Measurements from ENCODE around the gene CMTR2. TPM values are rescaled to one million over a fixed set of nuclear protein-coding genes. Genes with fewer than 3 reads are reported as not detected.
"Not testable (repeated sequence)": the region's sequence is repeated elsewhere in the genome, so short reads cannot be mapped to it uniquely, and the experiment has no call there.

CMTR2 gene
- total and polyA plus RNA-seq, 5 donors, result 4.0 to 12.6 (median 12.3) TPM

GRCh38 chr16:71297341-71297634 lies 8.1 kb upstream of the CMTR2 start:
- no peaks in the 10 kb centered on the region for H3K4me1 ChIP-seq (ENCODE audit: control insufficient read depth, insufficient read depth, low read length)
- no peaks in the 10 kb centered on the region for H3K9me3 ChIP-seq (ENCODE audit: control insufficient read depth, low read length)
- no peak overlapping the region for H3K27ac ChIP-seq (ENCODE audit: low read length)
- intact Hi-C loops (cut with DNase I), result no loop called here
- no peaks in the 10 kb centered on the region for H3K27me3 ChIP-seq (ENCODE audit: control insufficient read depth, insufficient read depth)
- ATAC-seq, result no peak
- H3K4me3 ChIP-seq (ENCODE audit: low read length), result no peak overlapping the region
- 62% methylated on average over 2 of the region's 2 CpGs for WGBS
- no peak for DNase-seq

DNA sequence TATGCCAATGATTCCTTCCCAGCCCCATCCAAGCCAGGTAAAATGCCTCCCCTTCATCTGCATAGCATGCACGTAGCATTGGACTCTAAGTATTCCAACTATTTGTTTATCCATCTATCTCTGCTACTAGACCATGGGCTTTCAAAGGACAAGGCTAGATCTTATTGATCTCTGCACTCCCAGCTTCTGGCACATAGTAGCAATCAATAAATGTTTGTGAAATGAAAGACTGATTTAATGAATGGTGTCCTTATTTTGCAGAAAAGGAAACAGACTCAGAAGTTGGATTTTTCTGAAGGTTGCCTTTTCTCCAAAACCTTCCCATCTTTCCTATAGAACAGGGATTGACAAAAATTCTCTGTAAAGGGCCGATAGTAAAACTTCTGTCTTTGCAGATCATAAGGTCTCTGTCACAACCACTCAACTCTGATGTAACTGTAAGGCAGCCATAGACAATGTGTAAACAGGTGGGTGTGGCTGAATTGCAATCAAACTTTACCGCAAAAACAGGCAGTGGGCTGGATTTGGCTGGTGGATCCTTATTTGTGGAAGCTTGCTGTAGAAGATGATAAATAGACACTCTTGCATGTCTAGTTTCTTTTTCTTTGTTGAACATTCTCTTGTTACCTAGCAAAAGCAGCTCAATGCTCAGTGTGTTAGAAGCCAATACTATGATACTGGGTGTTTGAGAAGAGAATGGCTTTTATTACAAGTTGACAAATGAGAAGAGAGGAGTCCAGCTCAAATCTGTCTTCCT lies 7.6 kb upstream of the CMTR2 start:
- WGBS, result 70% methylated on average over 3 of the region's 3 CpGs
- no peak overlapping the region for H3K4me3 ChIP-seq (ENCODE audit: low read length)
- intact Hi-C loops (cut with DNase I), result no loop called here
- DNase-seq (no peak), ATAC-seq (no peak)
- H3K27me3 ChIP-seq (ENCODE audit: control insufficient read depth, insufficient read depth), result no peaks in the 10 kb centered on the region
- H3K27ac ChIP-seq (ENCODE audit: low read length), result no peak overlapping the region
- H3K9me3 ChIP-seq (ENCODE audit: control insufficient read depth, low read length), result no peaks in the 10 kb centered on the region
- no peaks in the 10 kb centered on the region for H3K4me1 ChIP-seq (ENCODE audit: control insufficient read depth, insufficient read depth, low read length)

DNA sequence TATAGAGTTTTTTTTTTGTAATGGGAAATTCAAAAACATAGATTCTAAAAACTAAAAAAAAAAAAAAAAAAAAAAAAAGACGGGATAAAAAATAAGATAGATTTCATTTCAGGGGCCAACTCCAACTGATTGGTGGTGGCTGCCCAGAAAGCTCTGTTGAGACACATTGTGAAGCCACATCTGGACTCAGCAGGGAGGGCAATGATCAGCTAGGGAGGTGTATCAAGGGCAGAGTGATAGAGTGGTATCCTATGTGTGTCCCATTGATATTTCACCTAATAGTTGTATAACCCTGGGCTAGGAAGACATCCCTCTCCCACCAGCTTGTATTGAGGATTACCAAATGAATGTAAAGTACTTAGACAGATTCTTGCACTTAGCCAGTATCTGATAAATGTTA lies 6.7 kb upstream of the CMTR2 start:
- intact Hi-C loops (cut with DNase I), result no loop called here
- ATAC-seq (no peak), DNase-seq (no peak)
- 81% methylated on average over 1 of the region's 1 CpG for WGBS
- H3K27me3 ChIP-seq (ENCODE audit: control insufficient read depth, insufficient read depth), result no peaks in the 10 kb centered on the region
- H3K27ac ChIP-seq (ENCODE audit: low read length), result no peak overlapping the region
- H3K9me3 ChIP-seq (ENCODE audit: control insufficient read depth, low read length), result no peaks in the 10 kb centered on the region
- H3K4me1 ChIP-seq (ENCODE audit: control insufficient read depth, insufficient read depth, low read length), result no peaks in the 10 kb centered on the region
- H3K4me3 ChIP-seq (ENCODE audit: low read length), result no peak overlapping the region

GRCh38 chr16:71293919-71294318 lies 4.7 kb upstream of the CMTR2 start:
- DNase-seq, result no peak
- H3K27ac ChIP-seq (ENCODE audit: low read length), result no peak overlapping the region
- H3K27me3 ChIP-seq (ENCODE audit: control insufficient read depth, insufficient read depth), result no peaks in the 10 kb centered on the region

GRCh38 chr16:71292095-71292494 lies 2.9 kb upstream of the CMTR2 start:
- H3K9me3 ChIP-seq (ENCODE audit: control insufficient read depth, low read length); H3K27me3 ChIP-seq (ENCODE audit: control insufficient read depth, insufficient read depth); H3K4me1 ChIP-seq (ENCODE audit: control insufficient read depth, insufficient read depth, low read length); intact Hi-C loops (cut with DNase I); DNase-seq; H3K4me3 ChIP-seq (ENCODE audit: low read length); ATAC-seq; H3K27ac ChIP-seq (ENCODE audit: low read length): not testable (repeated sequence)
- 71% methylated on average over 3 of the region's 3 CpGs for WGBS

More at GRCh38 chr16:71293919-71294318, 4.7 kb upstream of the CMTR2 start:
- no peaks in the 10 kb centered on the region for H3K9me3 ChIP-seq (ENCODE audit: control insufficient read depth, low read length)
- no peak overlapping the region for H3K4me3 ChIP-seq (ENCODE audit: low read length)
- WGBS, result 5% methylated on average over 1 of the region's 1 CpG
- ATAC-seq, result no peak
- intact Hi-C loops (cut with DNase I), result no loop called here
- no peaks in the 10 kb centered on the region for H3K4me1 ChIP-seq (ENCODE audit: control insufficient read depth, insufficient read depth, low read length)

DNA sequence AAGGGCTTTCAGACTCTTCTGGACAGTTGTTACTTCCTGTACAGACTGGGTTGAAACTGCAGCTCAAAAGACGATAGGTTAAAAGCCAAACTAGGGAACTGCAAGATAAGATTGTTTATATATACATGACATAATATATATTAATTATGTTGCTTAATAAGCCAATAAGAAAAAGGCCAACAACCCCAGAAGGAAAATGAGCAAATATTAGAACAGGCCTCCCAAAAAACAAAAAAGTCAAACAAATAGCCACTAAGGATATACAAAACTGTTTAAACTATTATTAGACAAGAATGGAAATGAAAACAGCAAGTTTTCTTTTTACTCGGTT lies 495 bp upstream of the CMTR2 start:
- Histone ChIP-seq H3K27ac (ENCODE audit: low read length) (no peak overlapping the region), H3K4me3 (ENCODE audit: low read length) (peak overlapping the region; percentile 70), H3K9me3 (ENCODE audit: control insufficient read depth, low read length) (no peaks in the 10 kb centered on the region), H3K4me1 (ENCODE audit: control insufficient read depth, insufficient read depth, low read length) (no peaks in the 10 kb centered on the region), H3K27me3 (ENCODE audit: control insufficient read depth, insufficient read depth) (no peaks in the 10 kb centered on the region)
- 20% methylated on average over 2 of the region's 2 CpGs for WGBS
- intact Hi-C loops (cut with DNase I), result no loop called here
- DNase-seq (no peak), ATAC-seq (no peak)

GRCh38 chr16:71288570-71288889 lies 672 bp downstream of the CMTR2 start:
- Histone ChIP-seq H3K4me3 (ENCODE audit: low read length) (peak overlapping the region; percentile 70), H3K4me1 (ENCODE audit: control insufficient read depth, insufficient read depth, low read length) (no peaks in the 10 kb centered on the region), H3K9me3 (ENCODE audit: control insufficient read depth, low read length) (no peaks in the 10 kb centered on the region), H3K27ac (ENCODE audit: low read length) (peak overlapping the region; percentile 55), H3K27me3 (ENCODE audit: control insufficient read depth, insufficient read depth) (no peaks in the 10 kb centered on the region)
- DNase-seq, result no peak
- intact Hi-C loops (cut with DNase I), result no loop called here
- no peak for ATAC-seq
- 11% methylated on average over 3 of the region's 3 CpGs for WGBS

- H3K4me1 ChIP-seq (ENCODE audit: control insufficient read depth, insufficient read depth, low read length), result no peaks in the 10 kb centered on the region
- no peaks in the 10 kb centered on the region for H3K9me3 ChIP-seq (ENCODE audit: control insufficient read depth, low read length)
- intact Hi-C loops (cut with DNase I), result no loop called here
- no peak overlapping the region for H3K27ac ChIP-seq (ENCODE audit: low read length)
- no peak for ATAC-seq
- H3K4me3 ChIP-seq (ENCODE audit: low read length), result no peak overlapping the region
- 91% methylated on average over 3 of the region's 3 CpGs for whole genome bisulfite sequencing
- DNase-seq, result no peak
- no peaks in the 10 kb centered on the region for H3K27me3 ChIP-seq (ENCODE audit: control insufficient read depth, insufficient read depth)
These were observed 1.3 kb downstream of the CMTR2 start for GRCh38 chr16:71287911-71288310.

DNA sequence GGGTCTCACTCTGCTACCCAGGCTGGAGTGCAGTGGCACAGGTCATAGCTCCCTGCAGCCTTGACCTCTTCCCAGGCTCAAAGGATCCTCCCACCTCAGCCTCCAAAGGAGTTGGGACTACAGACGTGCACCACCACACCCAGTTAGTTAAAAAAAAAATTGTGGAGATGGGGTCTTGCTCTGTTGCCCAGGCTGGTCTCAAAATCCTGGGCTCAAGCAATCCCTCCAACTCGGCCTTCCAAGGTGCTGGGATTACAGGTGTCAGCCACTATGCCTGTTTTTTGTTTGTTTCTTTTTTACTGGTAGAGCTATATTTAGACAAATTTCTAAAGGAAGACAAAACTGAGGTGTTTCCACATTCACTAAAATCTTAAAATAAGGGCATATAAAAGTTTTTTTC lies 1.7 kb downstream of the CMTR2 start:
- no peaks in the 10 kb centered on the region for H3K27me3 ChIP-seq (ENCODE audit: control insufficient read depth, insufficient read depth)
- intact Hi-C loops (cut with DNase I), result no loop called here
- no peak for DNase-seq
- no peak for ATAC-seq
- WGBS, result 91% methylated on average over 2 of the region's 2 CpGs
- no peaks in the 10 kb centered on the region for H3K4me1 ChIP-seq (ENCODE audit: control insufficient read depth, insufficient read depth, low read length)
- H3K9me3 ChIP-seq (ENCODE audit: control insufficient read depth, low read length), result no peaks in the 10 kb centered on the region
- H3K27ac ChIP-seq (ENCODE audit: low read length), result no peak overlapping the region
- no peak overlapping the region for H3K4me3 ChIP-seq (ENCODE audit: low read length)

- H3K27me3 ChIP-seq (ENCODE audit: control insufficient read depth, insufficient read depth), result no peaks in the 10 kb centered on the region
- no peaks in the 10 kb centered on the region for H3K4me1 ChIP-seq (ENCODE audit: control insufficient read depth, insufficient read depth, low read length)
- H3K9me3 ChIP-seq (ENCODE audit: control insufficient read depth, low read length), result no peaks in the 10 kb centered on the region
- intact Hi-C loops (cut with DNase I), result no loop called here
- WGBS, result 93% methylated on average over 2 of the region's 2 CpGs
- ATAC-seq (no peak), DNase-seq (no peak)
- no peak overlapping the region for H3K27ac ChIP-seq (ENCODE audit: low read length)
- no peak overlapping the region for H3K4me3 ChIP-seq (ENCODE audit: low read length)
These were observed 5.6 kb downstream of the CMTR2 start for GRCh38 chr16:71283612-71284011.

- 77% methylated on average over 3 of the region's 3 CpGs for WGBS
- DNase-seq (no peak), ATAC-seq (no peak)
- Histone ChIP-seq H3K4me3 (ENCODE audit: low read length) (no peak overlapping the region), H3K4me1 (ENCODE audit: control insufficient read depth, insufficient read depth, low read length) (no peaks in the 10 kb centered on the region), H3K9me3 (ENCODE audit: control insufficient read depth, low read length) (no peaks in the 10 kb centered on the region), H3K27me3 (ENCODE audit: control insufficient read depth, insufficient read depth) (no peaks in the 10 kb centered on the region), H3K27ac (ENCODE audit: low read length) (no peak overlapping the region)
- intact Hi-C loops (cut with DNase I), result no loop called here
These were observed 6.3 kb downstream of the CMTR2 start for GRCh38 chr16:71282943-71283342.

- WGBS, result 92% methylated on average over 4 of the region's 4 CpGs
- intact Hi-C loops (cut with DNase I), result no loop called here
These were observed 12.4 kb downstream of the CMTR2 start for GRCh38 chr16:71276589-71277334.

More at GRCh38 chr16:71276589-71277334, 12.4 kb downstream of the CMTR2 start:
- no peak for DNase-seq
- Histone ChIP-seq H3K4me1 (ENCODE audit: control insufficient read depth, insufficient read depth, low read length) (no peaks in the 10 kb centered on the region), H3K27me3 (ENCODE audit: control insufficient read depth, insufficient read depth) (no peaks in the 10 kb centered on the region), H3K4me3 (ENCODE audit: low read length) (no peak overlapping the region), H3K27ac (ENCODE audit: low read length) (no peak overlapping the region), H3K9me3 (ENCODE audit: control insufficient read depth, low read length) (no peaks in the 10 kb centered on the region)
- no peak for ATAC-seq

Measured in right cardiac atrium (tissue), 5 donors.